Adrenal gland (tissue), 12 donors: ENCODE results near the gene LINS1. TPM values are rescaled to one million over a fixed set of nuclear protein-coding genes. Genes with fewer than 3 reads are reported as not detected.

Source experiments
- DNase-seq, 7 donors: peaks; one replicate each; pipeline ENCODE4 v3.0.0-alpha.2; 2019 to 2020
- H3K27ac ChIP-seq, 5 donors: fragments of 200-600 bp; sonication (generic) in 4 of 5; 1 replicate in 3 of 5; 2 replicates in 2 of 5; pipeline versions ENCODE4 v1.5.1 to v1.8.0; 2016 to 2020; ENCODE audit warnings: mild to moderate bottlenecking in 1 of 5
- H3K27me3 ChIP-seq: fragments of 200-600 bp; 2 replicates; pipeline ENCODE4 v1.8.0; 2021
- H3K36me3 ChIP-seq, 2 donors: fragments of 200-600 bp; replicated peaks in 1 of 2; 1 replicate in 1 of 2; 2 replicates in 1 of 2; pipeline versions ENCODE4 v1.5.1 to v1.8.0; 2018 to 2022
- H3K4me1 ChIP-seq, 2 donors: fragments of 200-600 bp; replicated peaks in 1 of 2; 1 replicate in 1 of 2; 2 replicates in 1 of 2; pipeline versions ENCODE4 v1.5.1 to v1.8.0; 2018 to 2021
- H3K4me3 ChIP-seq, 4 donors: fragments of 200-600 bp; sonication (generic) in 3 of 4; one replicate each; pipeline ENCODE4 v1.5.1; 2016 to 2018
- H3K9me3 ChIP-seq, 3 donors: fragments of 200-600 bp; sonication (generic) in 1 of 3; replicated peaks in 1 of 3; 1 replicate in 2 of 3; 2 replicates in 1 of 3; pipeline versions ENCODE4 v1.5.1 to v1.8.0; 2016 to 2021
- POLR2A ChIP-seq, 2 donors: fragments of 450-650 bp; IDR thresholded peaks; one replicate each; pipeline ENCODE4 v1.6.1; 2017; ENCODE audit warnings: antibody characterized with exemption in 2 of 2, mild to moderate bottlenecking in 2 of 2, moderate library complexity in 1 of 2
- WGBS, 4 donors: extraction: QIAGEN DNeasy Blood & Tissue Kit in 2 of 4; methylation state at CpG; one replicate each; pipeline versions ENCODE4 v1.1.5 to v1.1.7; 2013 to 2017; 5-methylcytosine and 5-hydroxymethylcytosine counted together
- intact Hi-C, 2 donors: fragments of 100-400 bp; cut with DNase I; formaldehyde crosslinking; loops; one replicate each; pipeline versions ENCODE4 v1.14.1 to v1.15.0; 2022 to 2023
- polyA plus RNA-seq, 3 donors: library from polyadenylated mRNA; stranded (reverse); fragments of 200-250 nt in 2 of 3; fragments of 350-450 nt in 1 of 3; fragmentation: Illumina TruSeq in 1 of 3; extraction: RNeasy Lipid Tissue Mini Kit (QIAGEN cat#74804) in 1 of 3; gene quantifications; one replicate each; pipeline ENCODE4 v1.2.3, GENCODE V29; 2013 to 2014
- total RNA-seq, 9 donors: library from RNA; depleted of rRNA in 4 of 9; stranded (reverse); fragments of >200 nt in 4 of 9; fragments of 120-200 nt in 1 of 9; fragmentation: NEBNext Ultra II Directional in 1 of 9; extraction: Animal tissue kit (Norgen Biotek cat#: 25700) in 1 of 9; gene quantifications; one replicate each; pipeline versions ENCODE4 v1.1.0 to v1.2.4, GENCODE V29; 2013 to 2023
- TF ChIP-seq, protein P1 (sequence below), 6 experiments: fragments of 450-650 bp in 4 of 6; fragments of 200-600 bp in 2 of 6; sonication (generic) in 1 of 6; IDR thresholded peaks; 1 replicate in 5 of 6; 2 replicates in 1 of 6; pipeline versions ENCODE4 v1.5.1 to v1.8.0; 2016 to 2021; ENCODE audit warnings: antibody characterized with exemption in 6 of 6, mild to moderate bottlenecking in 2 of 6, moderate library complexity in 1 of 6
- donor health status: healthy with polysubstance abuse.
- donor health status: Bipolar disorder and iron deficiency.
- donor health status: DM: yes; HTN: yes; CAD: no.
- donor health status: DM: no; HTN: no; CAD: no.
- donor health status: DM: no; HTN: no; CAD: no.
- donor health status: DM: yes; HTN: yes; CAD: no.

The LINS1 gene
- total and polyA plus RNA-seq, 12 donors = 7.4 to 23.5 (median 12.2) TPM

DNA sequence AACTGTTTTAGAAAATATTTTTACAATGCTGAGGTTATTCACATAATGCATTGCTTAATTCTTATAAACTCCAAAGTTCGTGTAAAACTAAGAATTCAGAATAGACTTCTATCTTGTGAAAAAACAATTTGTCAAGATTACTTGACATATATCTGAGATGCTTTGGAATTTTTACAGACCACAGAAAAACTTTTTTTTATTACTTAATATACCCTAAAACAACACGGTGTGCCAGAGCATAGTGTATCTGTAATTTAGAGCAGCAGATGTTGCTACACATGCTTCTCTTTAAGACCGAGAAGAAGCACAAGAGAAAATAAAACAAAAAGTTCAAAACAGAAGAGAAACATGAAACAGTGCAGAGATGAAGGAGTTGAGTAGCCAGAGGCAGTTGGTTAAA, 26.8 kb upstream of the LINS1 start:
- 59 to 71% (median 66%) methylated on average over 3 of the region's 3 CpGs for WGBS, 4 donors

DNA sequence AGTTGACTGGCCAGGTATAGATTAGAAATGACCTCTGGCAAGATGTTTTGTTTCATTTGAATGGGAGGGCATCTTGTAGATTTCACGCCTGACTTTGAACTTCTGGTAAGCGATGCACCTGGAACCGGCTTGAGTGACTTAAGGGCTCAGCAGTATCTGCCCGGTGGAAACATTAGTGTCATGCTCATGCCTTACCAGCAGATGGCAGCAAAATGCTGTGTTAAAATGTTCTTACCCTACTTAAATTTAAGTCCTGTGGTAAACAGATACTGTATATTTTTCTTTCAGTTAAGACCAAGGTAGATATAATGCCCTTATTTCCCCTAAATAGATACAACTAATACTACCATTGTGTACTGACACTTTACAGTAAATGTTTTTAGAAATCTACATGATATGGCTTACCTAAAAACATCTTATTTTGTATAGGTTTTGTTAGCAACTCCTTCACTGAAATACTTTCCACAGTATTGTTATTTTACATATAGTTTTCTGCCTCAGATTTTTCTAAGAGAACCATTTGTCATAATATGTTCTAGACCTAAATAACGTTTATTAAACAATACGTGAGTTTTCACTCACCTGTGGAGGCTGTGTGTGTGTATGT, 25.9 kb upstream of the LINS1 start:
- H3K4me1 ChIP-seq = no peaks in the 10 kb centered on the region
- peak; percentile 25 to 86 (median 63) for DNase-seq
- no peaks in the 10 kb centered on the region for H3K27me3 ChIP-seq
- H3K27ac ChIP-seq = no peak overlapping the region
- H3K9me3 ChIP-seq = no peaks in the 10 kb centered on the region
- 20 to 33% (median 25%) methylated on average over 6 of the region's 6 CpGs for WGBS, 4 donors
- H3K36me3 ChIP-seq = peaks cover 0 to 6% of the 10 kb centered on the region in 2 donors
- no peak for TF ChIP-seq POLR2A (IDR thresholded peaks at IDR 0.05)
- TF ChIP-seq, protein P1, sequence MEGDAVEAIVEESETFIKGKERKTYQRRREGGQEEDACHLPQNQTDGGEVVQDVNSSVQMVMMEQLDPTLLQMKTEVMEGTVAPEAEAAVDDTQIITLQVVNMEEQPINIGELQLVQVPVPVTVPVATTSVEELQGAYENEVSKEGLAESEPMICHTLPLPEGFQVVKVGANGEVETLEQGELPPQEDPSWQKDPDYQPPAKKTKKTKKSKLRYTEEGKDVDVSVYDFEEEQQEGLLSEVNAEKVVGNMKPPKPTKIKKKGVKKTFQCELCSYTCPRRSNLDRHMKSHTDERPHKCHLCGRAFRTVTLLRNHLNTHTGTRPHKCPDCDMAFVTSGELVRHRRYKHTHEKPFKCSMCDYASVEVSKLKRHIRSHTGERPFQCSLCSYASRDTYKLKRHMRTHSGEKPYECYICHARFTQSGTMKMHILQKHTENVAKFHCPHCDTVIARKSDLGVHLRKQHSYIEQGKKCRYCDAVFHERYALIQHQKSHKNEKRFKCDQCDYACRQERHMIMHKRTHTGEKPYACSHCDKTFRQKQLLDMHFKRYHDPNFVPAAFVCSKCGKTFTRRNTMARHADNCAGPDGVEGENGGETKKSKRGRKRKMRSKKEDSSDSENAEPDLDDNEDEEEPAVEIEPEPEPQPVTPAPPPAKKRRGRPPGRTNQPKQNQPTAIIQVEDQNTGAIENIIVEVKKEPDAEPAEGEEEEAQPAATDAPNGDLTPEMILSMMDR (IDR thresholded peaks at IDR 0.05) = peak; percentile 72 to 87 (median 84)
- intact Hi-C loops = loop anchor here in 1 of 2 donors (5.0 kb wide), 2 partner anchors 244 to 379 kb away; no protein-coding TSS in a partner anchor
- H3K4me3 ChIP-seq = no peak overlapping the region

More for the DNA sequence above, 26.8 kb upstream of the LINS1 start:
- no peaks in the 10 kb centered on the region for H3K4me1 ChIP-seq
- TF ChIP-seq POLR2A (IDR thresholded peaks at IDR 0.05) = no peak
- TF ChIP-seq, protein P1 (IDR thresholded peaks at IDR 0.05) = no peak
- H3K4me3 ChIP-seq = no peak overlapping the region
- intact Hi-C loops = loop anchor here in 1 of 2 donors (5.0 kb wide), 2 partner anchors 244 to 379 kb away; no protein-coding TSS in a partner anchor
- peak overlapping the region in 1 of 5 donors; percentile 7 for H3K27ac ChIP-seq
- H3K36me3 ChIP-seq = peaks cover 0 to 6% of the 10 kb centered on the region in 2 donors
- H3K27me3 ChIP-seq = no peaks in the 10 kb centered on the region
- DNase-seq = no peak
- no peaks in the 10 kb centered on the region for H3K9me3 ChIP-seq

DNA sequence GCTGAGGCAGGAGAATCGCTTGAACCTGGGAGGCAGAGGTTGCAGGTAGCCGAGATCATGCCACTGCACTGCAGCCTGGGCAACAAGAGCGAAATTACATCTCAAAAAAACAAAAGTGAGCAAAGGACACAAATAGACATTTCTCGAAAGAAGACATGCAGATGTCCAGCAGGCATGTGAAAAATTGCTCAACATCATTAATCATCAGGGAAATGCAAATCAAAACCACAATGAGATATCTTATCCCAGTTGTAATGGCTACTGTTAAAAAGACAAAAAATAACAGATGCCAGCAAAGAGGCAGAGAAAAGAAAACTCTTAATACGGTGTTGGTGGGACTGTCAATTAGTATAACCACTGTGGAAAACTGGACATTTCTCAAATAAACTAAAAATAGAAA, 21.3 kb upstream of the LINS1 start:
- intact Hi-C loops = no loop called here
- DNase-seq = no peak
- no peak overlapping the region for H3K4me3 ChIP-seq
- no peak overlapping the region for H3K27ac ChIP-seq
- no peaks in the 10 kb centered on the region for H3K36me3 ChIP-seq
- H3K4me1 ChIP-seq = no peaks in the 10 kb centered on the region
- TF ChIP-seq, protein P1 (IDR thresholded peaks at IDR 0.05) = no peak
- TF ChIP-seq POLR2A (IDR thresholded peaks at IDR 0.05) = no peak
- H3K27me3 ChIP-seq = no peaks in the 10 kb centered on the region
- 83 to 89% (median 85%) methylated on average over 5 of the region's 5 CpGs for whole genome bisulfite sequencing, 4 donors
- H3K9me3 ChIP-seq = no peaks in the 10 kb centered on the region

DNA sequence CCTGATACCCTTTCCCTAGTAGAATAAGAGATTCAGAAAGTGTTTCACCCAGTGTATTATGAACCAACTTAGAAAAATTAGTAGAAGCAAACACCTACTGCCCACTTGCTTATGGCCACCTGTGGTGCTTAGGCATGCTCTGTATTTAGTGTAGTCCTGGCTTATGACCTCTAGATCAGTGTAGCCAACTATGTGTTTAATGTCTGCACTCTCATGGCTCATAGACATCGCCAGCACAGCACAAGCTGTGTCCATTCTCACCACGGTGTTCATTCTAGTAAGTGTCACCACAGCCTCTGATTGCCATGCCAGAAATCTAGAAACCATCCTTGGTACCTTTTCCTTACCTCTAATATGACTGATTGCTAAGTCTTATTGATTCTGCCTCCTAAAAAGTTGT, 14.7 kb upstream of the LINS1 start:
- Histone ChIP-seq H3K4me3 (no peak overlapping the region), H3K36me3 (peaks cover 0 to 25% of the 10 kb centered on the region in 2 donors), H3K27ac (no peak overlapping the region), H3K9me3 (no peaks in the 10 kb centered on the region), H3K27me3 (no peaks in the 10 kb centered on the region), H3K4me1 (peaks cover 0 to 5% of the 10 kb centered on the region in 2 donors)
- 92 to 100% (median 96%) methylated on average over 1 to 2 of the region's 2 CpGs for WGBS, 4 donors
- intact Hi-C loops = no loop called here
- TF ChIP-seq, protein P1 (IDR thresholded peaks at IDR 0.05) = no peak
- no peak for TF ChIP-seq POLR2A (IDR thresholded peaks at IDR 0.05)
- no peak for DNase-seq
